Hematopoietic multipotent progenitor cell treated with erythropoietin and hydrocortisone succinate and interleukin-3 and kit ligand, for 6 days (in vitro differentiated cells): ENCODE measurements around the gene HEATR1.
A peak's percentile ranks its signal among the peaks of the same experiment; 100 is the strongest.

Source experiments
- DNase-seq: peaks from one replicate; pipeline ENCODE4 v3.0.0-alpha.2; 2015

HEATR1 gene

DNA sequence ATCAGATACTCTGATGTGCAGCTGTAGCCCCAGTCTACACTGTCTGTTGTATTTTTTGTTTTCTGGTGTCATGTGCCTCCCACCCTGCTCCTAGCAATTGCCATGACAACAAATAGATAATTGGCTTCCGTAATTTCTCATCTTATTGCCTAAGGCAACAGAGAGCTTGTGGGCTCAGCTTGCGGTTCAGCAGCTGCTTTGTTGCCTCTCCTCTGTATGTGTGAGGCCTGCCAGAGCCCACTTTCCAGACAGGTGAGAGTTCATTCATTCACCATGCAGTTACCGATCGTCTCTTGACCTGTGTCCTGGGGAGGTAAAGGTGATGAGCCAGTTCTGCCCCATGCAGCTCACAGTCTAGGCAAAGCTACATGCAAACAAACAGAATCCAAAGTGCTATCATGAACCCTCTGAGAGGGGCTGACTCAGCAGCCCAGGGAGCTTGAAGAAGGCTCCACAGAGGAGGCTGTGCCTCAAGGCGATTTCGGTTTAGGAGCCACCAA, 68.6 kb downstream of the HEATR1 start:
- DNase-seq = peak; percentile 55

DNA sequence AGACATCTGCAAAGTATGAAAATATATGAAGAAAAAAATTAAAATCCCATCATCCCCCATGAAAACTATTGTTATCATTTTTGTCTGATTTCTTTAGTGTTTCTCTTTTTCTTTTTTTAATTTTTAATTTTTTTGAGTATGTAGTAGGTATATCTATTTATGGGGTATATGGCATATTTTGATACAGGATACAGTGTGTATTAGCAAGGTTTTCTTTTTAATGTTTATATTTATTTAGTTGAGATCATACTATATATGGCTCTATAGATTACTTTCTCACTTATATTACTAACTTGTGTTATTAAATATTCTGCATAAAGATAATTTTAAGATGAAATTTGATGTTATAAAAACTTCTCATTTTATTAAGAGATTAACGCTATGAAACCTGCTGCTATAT, 69.1 kb downstream of the HEATR1 start:
- DNase-seq = no peak

DNA sequence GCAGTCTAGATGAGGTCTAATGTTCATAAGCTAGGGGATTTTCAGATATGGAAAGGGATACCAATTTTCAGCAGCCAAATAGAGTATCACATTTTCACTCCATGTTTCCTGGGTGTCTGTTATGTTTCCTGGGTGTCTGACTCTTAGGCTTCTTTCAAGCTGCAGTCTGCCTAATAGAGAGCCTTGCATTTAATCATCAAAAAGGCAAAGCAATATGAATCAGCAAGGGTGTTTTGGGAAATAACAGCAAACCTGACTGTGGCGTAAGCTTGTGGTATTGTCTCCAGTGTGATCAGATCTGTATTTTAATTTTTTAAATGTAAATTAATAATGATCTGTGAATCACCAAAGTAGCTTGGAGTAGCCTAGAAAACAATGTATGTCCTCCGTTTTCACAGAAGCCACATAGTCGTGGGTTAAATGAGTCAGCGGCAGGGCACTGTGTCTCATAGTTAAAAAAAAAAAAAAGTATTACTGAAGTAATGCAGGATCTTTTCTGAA, 70.1 kb downstream of the HEATR1 start:
- no peak for DNase-seq

DNA sequence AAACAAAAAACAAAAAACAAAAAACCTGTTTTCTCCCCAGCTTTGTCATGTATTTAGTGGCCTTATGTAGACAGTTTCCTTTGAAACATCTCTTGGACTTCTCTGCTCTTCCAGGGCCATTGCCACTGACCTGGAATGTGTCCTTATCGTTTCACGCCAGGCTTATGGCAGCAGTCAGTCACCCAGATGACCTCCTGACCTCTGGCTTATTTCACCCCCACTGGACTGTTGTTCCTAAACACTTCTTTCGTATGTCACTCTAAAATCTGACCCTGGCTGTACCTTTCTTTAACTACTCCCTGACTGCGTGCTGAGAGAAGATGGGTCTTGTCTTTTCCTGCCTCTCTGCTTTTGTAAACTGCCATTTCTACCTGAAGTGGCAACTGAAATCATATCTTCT, 71.5 kb downstream of the HEATR1 start:
- DNase-seq = no peak

DNA sequence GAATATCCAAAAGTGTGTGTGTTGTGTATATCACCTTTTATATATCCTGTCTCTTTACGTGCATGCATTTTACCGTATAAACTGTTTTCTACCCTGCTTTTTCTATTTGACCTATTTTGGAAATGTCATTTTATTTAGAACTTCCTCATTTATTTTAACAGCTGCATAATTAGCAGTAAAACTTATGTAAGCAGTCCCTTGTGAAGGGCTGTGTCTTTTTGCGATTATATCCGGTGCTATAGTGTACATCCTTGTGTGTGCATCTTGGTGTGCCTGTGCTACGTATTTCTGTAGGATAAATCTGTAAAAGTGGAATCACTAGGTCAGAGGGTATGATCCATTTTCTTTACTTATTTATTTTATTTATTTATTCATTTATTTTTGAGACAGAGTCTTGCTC, 73.4 kb downstream of the HEATR1 start:
- no peak for DNase-seq

DNA sequence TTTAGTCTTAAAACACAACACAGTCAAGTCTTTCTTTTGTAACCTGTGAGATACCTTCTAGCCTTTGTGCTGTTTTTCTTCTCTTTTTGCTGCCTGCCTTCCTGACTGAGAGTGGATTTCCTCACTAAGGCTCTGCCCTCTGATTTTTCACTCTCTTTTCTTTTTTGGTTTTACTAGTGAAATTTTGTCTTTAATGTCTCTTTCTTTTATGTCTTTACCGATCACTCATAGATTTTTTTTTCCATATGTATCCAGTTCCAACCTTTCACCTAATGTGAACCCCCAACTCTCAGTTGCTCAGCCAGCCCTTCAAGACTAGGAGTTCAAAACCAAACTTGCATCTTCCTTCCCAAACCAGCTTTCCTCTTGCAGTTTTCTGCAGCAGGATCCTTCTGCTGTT, 74.0 kb downstream of the HEATR1 start:
- no peak for DNase-seq

DNA sequence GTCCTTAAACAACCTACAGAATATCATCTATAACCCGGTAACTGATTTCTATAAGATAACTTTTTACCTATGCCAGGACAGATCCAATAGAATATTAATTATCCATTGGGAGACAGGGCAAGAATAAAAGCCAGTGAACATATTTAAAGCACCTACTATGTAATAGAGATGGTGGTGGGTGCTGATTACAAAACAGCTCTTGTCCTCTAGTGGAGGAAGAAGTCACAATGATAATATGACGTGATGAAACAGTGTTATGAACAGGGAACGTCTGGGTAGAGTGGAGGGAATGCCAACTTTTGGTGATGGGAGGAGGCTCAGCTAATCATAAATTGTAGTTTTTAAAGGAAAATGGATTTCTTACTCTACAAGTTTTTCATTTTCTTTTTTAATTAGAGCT, 78.2 kb downstream of the HEATR1 start:
- no peak for DNase-seq

DNA sequence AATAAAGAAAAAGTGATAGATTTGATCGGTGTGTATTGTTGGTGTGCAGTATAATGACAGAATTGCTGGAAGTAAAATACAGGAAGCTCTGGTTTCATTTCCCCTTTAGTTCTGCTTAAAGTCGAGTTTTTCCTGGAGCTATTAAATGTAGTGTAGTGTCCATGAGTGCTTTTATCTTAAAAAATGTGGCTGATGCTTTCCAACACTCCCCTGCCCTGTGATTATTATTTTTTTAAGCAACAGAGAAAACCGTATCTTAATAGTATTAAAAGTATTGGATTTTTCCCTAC, 79.5 kb downstream of the HEATR1 start:
- DNase-seq = no peak

DNA sequence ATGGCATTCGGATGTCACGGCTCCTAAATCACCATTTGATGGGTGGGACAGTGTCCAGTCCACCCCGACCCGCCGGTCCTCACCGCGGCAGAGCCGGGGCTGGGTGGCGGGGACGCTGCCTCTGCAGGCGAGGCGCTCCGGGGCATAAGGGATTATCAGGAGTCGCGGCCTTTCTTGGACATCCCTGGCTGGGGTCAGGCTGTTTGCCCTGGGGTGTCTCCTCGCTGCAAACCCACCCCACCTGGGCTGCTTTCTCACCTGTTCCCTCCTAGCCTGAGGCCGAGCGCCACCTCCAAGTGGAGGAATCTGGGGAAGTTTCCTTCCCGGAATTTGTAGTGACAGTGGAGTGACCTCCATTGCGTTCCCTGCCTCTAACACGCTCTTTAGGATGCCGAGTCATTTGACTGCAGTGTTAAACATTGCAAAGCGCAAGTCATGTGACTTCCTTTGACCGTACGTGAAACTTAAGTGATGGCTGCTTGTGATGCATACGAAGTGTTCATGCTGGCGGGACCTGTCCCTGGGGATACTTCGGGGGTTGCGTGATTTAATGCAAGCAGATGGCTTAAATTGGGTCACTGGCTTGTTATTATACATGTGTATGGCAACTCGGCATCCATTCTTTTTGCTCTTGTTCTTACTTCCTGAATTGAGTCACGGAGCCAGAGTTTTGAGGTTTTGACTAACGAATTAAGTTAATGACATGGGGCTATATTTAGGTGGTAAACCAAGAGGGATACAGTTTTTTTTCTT, 80.0 kb downstream of the HEATR1 start:
- peak; percentile 93 for DNase-seq

DNA sequence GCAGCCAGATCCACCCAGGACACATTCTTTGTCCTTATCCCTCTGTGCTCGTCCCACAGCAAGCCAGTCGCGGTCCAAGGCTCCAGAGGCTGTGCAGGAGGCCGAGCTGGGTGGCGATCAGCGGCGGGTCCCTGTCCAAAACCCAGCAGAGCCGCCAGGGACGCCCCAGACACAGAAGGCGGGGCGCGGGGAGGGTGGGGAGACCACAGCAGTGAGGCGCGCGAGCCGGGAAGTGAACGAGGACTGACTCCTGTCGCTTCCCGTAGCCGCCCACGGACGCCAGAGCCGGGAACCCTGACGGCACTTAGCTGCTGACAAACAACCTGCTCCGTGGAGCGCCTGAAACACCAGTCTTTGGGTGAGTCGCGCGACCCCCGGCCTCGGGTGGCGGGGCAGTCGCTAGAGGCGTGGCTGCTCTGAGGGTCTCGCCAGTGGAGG, 80.6 kb downstream of the HEATR1 start, which contains the start of gene LGALS8:
Gene LGALS8 (plus strand): TSS at position 279 of the 438 bp plus-strand sequence. CDS start 2,089 bp downstream, outside the sequence.
- DNase-seq = peak; percentile 95

DNA sequence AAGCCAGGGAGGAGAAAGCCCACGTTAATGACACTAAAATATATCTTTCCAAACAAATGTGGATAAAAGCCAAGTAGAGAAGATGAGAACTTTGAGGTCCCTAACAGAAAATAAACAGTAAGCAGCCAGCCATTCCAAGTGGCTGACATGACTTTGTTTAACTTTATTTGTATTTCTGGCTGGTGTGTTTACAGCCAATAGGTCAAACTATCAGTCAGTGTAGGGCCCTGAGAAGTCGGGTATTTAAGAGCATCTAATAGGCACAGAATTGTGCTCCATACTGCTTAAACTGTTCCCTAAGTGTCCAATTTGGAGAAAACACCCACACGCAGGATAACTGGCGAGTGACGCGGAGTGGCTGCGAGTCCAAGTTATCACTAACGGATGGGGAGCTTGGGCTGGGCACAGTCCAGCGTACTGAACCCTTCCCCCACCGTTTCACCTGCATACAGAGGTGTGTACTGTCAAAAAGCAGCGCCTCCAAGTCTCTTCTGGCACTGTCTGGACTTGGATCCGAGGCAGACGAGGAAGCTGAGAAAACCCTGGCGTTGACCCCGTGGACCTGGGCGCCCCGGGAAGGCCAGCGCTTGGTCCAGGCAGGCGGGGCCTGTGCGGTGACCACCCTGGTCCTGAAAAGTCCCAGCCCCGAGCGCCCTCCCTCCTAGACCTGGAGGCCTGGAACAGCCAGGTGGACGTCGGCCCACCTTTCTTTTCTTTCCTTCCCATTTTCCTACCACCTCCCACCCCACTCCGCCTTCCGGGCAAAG, 81.2 kb downstream of the HEATR1 start:
- no peak for DNase-seq

DNA sequence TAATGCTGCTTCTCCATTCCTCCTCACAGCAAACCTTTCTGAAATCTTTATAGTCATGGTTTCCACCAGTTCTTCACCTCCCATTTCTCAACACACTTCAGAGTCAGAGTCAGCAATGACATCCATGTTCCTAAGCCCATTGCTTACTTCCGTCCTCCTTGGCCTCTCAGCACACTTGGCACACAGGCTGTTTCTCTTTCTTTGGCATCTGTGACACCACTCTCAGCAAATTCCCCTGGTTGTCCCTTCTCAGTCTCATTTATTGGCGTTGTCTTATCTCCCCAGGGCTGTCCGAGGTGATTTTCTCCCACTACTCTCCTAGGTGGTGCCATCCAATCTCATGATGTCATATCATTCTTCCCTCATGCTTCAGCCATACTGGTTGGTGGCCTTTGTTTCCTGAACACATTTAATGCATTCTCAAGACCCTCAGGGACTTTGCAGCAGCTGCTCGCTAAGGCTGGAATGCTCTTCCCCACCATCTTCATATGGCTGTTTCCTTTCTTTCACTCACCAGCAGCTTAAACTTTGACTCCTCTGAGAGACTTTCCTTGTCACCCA, 83.8 kb downstream of the HEATR1 start:
- no peak for DNase-seq

DNA sequence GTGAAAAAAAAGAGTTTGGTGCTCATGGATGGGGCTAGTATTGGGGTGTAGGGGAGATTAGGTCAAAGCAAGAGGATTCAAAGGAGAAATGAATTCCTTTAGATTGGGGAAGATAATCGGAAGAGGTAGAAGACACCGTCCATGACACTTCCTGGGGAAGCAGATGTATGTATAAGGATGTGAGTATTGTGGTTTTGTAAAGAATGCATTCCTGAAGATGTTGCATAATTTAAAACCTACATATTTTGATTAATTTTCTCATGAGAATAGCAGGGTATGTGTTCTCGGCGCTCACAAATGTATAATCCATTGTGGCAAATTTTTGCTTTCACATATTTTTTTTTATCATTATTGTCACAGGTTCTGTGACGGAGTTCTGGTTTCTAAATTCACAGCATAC, 86.0 kb downstream of the HEATR1 start:
- no peak for DNase-seq

DNA sequence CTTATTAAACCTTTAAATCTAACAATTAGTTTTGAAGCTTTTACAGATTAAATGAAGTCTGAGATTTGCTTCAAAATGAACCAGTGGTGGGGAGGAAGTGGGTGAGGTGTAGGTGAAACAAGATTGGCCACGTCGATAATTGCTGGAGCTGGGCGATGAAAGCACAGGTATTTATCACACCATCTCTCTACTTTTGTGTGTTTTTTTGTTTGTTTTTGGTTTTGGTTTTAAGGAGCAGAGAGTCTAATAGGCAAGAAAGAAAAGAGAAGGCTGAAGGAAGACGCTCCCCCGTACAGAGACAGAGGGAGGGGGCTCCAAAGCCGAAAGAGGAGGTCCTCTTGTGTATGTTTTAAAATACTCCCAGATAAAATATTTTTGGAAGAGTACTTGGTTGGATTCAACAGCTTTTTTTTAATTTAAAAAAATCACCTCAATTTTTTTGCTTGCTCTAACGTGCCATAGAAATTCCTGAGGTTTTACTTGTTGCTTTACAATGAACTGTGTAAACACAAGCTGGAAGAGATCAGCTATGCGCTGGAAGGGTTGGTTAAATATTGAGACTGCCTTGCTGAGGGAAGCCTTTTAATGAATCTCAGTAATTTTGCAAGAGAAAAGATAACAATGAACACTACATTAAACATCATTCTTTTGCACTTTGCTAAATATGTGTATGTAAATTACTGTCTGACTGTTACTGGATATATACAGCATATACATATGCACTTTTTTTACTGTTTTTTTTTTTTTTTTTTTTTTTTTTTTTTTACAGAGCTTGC, 87.2 kb downstream of the HEATR1 start:
- no peak for DNase-seq

DNA sequence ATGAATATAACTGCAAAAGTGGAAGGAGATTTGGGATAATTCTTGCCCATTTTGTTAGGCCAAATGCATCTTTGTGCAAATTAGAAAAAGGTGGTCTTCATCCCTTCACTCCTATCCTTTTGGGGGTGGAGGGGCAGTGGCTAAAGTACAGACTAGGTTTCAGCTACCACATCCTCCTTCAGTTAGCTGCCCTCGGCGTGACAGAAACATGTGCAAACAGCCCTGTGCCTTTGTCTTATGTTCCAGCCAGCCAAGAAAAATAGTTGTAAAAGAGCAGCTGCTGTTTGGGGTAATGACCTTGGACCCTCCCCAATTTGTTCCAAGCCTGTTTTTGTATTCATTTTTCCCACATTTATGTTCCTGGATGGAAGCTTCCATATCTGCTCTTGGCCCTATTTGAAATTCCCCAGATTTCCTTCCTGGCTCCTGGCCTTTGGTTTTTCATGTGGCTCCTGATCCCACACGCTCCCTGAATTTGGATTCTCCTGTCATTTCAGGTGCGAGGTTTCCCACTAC, 88.8 kb downstream of the HEATR1 start:
- DNase-seq = no peak

DNA sequence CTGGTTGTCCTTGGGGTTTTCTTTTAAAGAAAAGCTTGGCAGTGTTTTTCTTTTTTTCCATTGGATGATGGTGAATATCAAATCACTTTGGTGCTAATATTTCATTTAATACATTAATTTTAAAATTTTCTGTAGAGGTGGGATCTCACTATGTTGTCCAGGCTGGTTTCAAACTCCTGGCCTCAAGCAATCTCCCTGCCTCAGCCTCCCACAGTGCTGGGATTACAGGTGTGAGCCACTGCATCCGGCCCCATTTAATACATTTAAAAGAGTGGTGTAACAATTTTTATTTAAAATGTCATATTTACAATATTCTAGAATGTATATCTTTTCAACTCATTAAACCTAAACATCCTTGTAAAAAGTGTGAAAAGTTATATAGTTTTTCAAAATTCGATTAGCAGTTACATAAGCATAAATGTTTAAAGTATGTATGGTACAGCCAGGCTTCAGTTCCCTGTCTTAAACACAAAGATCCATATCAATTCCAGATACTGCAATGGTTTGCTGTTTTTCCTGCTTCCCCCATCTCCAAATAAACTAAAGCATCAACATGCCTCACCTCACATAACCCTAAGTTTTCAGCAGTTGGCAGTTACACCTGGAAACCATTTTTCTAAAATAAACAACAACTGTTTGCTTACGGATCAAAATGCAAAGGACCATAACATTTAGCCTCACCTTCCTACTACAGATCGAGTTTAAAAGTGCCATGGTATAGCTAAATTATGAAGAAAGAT, 89.4 kb downstream of the HEATR1 start:
- no peak for DNase-seq

DNA sequence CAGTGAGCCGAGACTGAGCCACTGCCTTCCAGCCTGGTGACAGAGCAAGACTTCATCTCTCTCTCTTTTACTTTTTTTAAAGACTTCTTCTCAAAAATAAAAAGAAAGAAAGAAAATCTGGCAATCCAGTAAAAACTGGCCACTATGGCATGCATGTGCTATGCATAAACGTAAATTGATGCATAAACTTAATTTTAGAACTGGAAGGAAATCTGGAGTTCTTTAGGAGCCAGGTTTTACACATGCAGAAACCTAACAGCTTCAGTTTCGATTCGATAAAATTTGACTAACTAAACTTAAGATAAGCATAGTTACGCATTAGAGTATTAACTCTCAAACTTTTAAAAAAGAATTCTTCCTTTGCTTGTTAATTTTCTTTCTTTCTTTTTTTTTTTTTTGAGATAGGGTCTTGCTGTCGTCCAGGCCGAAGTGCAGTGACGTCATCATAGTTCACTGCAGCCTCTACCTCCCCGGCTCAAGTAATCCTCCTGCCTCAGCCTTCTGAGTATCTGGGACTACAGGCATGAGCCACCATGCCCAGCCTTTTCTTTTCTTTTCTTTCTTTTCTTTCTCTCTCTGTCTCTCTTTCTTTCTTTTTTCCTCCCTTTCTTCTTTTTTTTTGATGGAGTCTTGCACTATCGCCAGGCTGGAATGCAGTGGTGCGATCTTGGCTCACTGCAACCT, 92.4 kb downstream of the HEATR1 start:
- no peak for DNase-seq

DNA sequence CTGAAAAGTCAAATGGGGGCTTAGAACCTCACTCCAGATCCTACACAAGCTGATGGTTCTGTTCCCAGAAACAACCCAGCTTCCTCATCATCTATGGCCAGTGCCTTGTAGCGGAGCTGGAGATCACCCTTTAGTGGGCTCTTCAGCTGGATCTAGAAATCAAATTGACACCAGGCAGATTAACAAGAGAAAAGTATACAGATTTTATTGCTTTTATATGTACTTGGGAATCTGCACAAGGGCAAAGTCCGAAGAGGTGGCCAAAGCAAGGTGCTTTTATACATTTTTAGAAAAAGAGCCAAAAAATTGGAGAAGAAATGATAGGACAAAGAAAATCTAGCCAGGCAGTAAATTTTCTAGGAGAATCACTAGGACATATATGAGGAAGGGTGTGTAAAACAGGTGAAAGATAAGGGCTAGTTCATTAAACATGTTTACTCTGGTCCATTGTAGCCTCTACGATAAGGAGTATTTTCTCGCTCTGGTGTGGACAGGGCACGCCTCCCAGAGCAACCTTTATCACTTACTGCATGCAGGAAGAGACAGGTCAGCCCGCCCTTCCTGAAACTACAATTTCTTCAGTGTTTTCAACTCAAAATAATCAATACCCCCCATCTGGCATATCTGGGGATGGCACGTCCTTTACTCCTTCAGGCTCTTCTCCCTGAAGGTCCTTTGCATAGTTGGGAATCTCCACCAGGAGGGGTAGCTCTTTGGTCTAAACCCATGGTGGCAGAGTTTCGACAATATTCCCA, 94.5 kb downstream of the HEATR1 start:
- peak; percentile 67 for DNase-seq

DNA sequence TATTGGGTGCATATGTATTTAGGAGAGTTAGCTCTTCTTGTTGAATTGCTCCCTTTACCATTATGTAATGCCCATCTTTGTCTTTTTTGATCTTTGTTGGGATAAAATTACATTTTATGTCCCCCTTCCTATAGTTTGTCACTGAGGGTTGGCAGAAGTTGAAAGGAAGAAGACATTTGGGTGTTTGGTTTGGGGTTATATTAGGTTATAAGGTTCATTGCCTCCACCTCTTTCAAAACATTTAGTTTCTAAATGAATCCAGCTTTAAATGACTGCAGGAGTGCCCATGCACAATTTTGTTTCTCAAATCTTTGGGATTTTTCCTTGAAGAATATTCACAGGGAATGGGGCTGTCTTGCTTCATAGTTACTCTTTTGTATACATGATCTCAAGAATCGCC, 95.1 kb downstream of the HEATR1 start:
- no peak for DNase-seq

DNA sequence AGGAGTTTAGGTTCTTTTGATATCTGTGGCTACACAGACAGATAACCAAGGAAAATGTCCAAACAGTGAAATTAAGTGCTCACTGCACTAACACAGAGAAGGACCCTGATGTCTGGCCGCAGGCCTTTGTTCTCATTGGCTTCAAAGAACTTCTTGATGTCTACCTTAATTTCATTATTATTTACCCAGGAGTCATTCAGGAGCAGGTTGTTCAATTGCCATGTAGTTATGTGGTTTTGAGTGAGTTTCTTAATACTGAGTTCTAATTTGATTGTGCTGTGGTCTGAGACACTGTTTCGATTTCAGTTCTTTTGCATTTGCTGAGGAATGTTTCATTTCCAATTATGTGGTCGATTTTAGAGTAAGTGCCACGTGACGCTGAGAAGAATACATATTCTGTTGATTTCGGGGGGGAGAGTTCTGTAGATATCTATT, 95.7 kb downstream of the HEATR1 start:
- DNase-seq = no peak
